HG02678 (cell line): ENCODE measurements around the gene IL27RA.
"Not testable (repeated sequence)": the region's sequence is repeated elsewhere in the genome, so short reads cannot be mapped to it uniquely, and the experiment has no call there.

ENCODE experiments used
- ATAC-seq: cut with Tn5 transposase; IDR thresholded peaks from one replicate; pipeline ENCODE4 v1.9.1; 2021; ENCODE audit warnings: mild to moderate bottlenecking, moderate library complexity; ENCODE audit not compliant: unreplicated experiment

Gene IL27RA

DNA sequence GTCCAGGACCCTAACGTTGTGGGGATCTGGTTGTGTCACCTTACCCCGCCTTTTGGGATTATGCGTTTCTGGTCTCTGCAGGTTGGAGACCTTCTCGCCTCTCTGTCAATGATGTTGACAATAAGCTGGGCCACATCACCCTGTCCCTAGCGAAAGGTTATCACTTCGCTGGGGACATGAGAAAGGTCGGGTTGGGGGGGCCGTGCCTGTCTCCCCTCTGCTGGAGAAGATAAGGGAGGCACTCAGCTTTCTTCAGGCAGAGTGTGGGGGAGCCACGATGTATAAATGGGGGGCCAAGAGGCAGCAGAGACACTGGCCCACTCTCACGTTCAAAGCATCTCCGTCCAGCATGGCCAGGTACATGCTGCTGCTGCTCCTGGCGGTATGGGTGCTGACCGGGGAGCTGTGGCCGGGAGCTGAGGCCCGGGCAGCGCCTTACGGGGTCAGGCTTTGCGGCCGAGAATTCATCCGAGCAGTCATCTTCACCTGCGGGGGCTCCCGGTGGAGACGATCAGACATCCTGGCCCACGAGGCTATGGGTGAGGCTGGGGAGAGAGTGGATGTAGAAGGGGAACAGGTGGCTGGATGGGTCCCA lies 3.6 kb upstream of the IL27RA start, which contains the start of gene RLN3:
RLN3 (plus strand) TSS at position 293 of the 595 bp plus-strand sequence; CDS start at position 350, 57 bp downstream.
- ATAC-seq = no peak

DNA sequence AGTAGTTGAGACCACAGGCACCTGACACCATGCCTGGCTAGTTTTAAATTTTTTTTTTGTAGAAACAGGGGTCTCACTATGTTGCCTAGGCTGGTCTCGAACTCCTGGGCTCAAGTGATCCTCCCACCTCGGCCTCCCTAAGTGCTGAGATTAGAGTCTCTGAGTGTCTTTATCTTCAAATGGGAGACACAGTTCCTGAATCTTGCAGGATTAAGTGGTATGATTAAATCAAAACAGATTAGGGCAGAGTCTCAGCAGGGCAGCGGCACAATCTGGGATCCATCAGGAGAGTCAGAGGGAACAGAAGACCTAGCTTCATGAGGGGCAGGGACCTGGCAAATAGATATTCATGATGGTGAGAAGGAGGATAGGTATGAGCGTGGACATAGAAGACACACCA lies 2.7 kb upstream of the IL27RA start:
- no peak for ATAC-seq

DNA sequence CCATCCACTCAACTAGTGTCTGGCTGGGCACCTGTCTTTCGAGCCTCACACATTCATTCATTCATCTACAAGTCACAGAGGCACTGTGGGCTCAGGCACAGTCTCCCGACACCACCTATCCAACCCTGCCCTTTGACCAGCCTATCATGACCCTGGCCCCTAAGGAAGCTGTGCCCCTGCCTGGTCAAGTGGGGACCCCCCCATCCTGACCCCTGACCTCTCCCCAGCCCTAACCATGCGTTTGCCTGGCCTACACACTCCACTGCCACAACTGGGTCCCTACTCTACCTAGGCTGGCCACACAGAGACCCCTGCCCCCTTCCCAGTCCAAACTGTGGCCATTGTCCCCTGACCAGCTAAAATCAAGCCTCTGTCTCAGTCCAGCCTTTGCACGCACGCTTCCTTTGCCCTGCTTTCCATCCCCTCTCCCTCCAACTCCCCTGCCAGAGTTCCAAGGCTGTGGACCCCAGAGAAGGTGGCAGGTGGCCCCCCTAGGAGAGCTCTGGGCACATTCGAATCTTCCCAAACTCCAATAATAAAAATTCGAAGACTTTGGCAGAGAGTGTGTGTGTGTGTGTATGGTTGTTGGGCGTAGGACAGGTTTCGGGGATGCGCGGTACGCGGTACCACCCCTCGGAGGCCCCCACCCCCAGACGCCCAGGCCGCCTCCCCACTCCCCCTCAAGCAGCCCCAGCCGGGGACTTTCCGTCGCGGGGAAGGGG lies 404 bp upstream of the IL27RA start:
- no peak for ATAC-seq

DNA sequence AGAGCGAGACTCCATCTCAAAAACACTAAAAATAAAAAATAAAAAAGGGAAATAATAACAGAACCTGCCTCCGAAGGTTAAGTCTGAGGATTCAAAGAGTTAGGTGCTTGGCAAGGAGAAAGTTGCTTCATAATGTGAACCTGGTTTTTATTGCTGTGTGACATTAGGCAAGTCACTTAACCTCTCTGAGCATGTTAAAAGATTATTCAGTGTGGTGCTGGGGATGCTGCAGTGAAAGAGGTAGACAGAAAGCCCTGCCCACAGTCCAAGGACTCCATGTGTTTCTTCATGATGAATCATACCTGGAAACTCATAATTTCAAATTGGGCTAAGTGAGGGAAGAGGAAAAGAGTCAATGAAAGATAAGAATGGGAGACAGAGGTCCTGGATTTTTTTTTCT lies 2.4 kb downstream of the IL27RA start:
- ATAC-seq = no peak

DNA sequence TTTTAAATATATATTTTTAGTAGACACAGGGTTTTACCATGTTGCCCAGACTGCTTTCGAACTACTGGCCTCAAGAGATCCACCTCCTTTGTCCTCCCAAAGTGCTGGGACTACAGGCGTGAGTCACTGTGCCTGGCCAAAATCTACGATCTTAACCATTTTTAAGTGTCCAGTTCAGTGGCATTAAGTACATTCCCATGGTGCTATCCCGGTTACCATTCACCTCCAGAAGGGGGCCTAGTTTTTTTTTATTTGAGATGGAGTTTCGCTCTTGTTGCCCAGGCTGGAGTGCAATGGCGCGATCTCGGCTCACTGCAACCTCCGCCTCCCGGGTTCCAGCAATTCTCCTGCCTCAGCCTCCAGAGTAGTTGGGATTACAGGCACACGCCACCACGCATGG lies 3.6 kb downstream of the IL27RA start:
- ATAC-seq = not testable (repeated sequence)

DNA sequence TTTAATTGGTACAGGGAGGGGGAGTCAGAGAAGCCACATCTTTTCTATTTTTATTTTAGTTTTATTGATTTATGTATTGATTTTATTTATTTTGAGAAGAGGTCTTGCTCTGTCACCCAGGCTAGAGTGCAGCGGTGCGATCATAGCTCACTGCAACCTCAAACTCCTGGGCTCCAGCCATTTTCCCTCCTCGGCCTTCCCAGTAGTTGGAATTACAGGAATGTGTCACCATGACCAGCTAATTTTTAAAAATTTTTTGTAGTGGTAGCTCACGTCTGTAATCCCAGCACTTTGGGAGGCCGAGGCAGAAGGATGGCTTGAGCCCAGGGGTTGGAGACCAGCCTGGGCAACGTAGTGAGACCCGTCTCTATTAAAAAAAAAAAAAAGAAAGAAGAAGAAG lies 4.1 kb downstream of the IL27RA start:
- ATAC-seq = no peak

DNA sequence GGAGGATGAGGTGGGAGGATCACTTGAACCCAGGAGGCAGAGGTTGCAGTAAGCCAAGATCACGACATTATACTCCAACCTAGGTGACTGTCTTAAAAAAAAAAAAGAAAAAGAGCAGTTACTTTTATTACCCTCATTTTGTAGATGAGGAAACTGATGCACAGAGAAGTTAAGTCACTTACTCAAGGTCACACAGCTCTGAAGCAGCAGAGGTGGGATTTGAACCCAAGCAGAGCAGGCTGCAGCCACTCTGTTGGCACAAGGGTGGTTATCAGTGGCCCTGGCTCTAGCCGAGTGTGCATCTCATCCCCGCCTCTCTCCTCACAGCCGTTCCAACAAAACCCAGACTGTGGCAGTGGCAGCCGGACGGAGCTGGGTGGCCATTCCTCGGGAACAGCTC lies 7.6 kb downstream of the IL27RA start:
- no peak for ATAC-seq

DNA sequence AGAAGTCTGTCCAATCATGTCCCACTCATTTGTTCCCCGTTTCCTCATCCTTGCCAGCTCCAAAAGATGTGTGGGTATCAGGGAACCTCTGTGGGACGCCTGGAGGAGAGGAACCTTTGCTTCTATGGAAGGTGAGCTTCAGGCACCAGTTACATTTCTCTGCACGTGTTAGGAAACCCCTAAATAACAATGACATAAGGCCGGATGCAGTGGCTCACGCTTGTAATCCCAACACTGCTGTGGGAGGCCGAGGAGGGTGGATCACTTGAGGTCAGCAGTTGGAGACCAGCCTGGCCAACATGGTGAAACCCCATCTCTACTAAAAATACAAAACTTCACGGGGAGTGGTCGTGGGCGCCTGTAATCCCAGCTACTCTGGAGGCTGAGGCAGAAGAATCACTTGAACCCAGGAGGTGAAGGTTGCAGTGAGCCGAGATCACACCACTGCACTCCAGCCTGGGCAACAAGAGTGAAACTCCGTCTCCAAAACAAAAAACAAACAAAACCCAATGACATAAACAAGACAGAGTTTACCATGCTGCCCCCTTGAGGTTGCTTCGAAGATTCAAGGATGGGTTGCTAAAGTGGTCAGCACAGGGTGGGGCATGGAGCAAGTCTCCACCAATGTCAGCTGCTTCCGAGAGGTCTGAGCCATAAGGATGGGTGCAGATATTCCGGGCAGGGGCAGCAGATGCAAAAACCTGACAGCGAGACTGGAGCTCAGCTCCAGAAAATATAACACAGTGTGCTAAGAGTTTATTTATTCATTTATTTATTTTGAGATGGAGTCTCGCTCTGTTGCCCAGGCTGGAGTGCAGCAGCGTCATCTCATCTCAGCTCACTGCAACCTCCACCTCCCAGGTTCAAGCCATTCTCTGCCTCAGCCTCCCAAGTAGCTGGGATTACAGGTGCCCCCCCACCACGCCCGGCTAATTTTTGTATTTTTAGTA lies 11.4 kb downstream of the IL27RA start:
- not testable (repeated sequence) for ATAC-seq

DNA sequence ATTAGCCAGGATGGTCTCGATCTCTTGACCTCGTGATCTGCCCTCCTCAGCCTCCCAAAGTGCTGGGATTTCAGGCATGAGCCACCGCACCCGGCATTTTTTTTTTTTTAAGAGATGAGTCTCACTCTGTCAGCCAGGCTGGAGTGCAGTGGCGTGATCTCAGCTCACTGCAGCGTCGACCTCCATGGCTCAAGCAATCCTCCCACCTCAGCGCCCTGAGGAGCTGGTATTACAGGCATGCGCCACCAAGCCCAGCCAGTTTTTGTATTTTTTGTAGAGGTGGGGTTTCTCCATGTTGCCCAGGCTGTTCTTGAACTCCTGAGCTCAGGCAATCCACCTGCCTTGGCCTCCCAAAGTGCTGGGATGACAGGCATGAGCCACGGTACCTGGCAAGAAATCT lies 16.3 kb downstream of the IL27RA start:
- not testable (repeated sequence) for ATAC-seq

DNA sequence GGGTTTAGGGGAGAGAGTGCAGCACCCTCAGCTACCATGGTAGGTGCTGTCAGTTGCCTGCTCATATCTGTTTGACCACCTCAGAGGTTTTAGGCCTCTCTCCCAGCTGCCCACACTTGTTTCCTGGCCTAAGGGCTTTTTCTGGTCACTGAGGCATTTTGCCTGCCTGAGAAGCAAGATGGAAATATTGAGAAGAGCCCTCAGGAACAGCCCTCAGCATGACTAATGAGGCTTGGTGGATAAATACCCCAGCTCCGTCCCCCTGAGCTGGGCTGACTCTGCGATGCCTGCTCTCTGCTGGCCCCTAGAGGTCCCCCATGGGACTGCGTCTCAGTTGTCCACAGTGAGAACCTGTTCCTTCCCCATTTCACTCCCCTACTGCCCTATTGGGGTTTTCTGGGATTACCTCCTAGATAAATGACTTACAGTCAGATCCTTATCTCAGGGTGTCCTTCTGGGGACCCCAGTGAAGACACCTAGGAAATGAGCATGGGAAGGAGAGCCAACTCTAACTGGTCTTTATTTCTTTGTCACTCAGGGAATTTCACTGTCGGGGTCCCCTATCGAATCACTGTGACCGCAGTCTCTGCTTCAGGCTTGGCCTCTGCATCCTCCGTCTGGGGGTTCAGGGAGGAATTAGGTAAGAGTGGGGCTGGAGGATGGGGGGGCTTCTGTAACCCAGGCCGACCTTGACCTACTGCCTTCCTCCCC lies 17.0 kb downstream of the IL27RA start:
- no peak for ATAC-seq

DNA sequence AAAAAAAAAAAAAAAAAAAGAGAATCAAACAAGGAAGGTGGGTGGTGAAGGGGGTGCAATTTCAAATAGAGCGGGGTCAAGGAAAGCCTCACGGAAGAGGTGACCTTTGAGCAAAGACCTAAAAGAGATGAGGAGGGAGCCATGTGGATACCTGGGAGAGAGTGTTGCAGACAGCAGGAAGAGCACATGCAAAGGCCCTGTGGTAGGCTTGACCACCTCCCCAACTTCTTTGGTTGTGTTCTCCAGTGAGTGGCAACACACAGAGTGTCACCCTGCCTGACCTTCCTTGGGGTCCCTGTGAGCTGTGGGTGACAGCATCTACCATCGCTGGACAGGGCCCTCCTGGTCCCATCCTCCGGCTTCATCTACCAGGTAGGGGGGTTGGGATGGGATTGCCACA lies 18.9 kb downstream of the IL27RA start:
- no peak for ATAC-seq

DNA sequence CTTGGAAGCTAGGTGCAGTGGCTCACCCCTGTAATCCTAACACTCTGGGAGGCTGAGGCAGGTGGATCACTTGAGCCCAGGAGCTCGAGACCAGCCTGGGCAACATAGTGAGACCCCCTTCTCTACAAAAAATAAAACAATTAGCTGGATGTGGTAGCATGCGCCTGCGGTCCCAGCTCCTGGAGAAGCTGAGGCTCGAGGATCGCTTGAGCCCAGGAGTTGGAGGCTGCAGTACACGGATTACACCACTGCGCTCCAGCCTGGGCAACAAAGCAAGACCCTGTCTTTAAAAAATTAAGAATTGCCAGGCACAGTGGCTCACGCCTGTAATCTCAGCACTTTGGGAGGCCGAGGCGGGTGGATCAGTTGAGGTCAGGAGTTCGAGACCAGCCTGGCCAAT lies 19.4 kb downstream of the IL27RA start:
- not testable (repeated sequence) for ATAC-seq

DNA sequence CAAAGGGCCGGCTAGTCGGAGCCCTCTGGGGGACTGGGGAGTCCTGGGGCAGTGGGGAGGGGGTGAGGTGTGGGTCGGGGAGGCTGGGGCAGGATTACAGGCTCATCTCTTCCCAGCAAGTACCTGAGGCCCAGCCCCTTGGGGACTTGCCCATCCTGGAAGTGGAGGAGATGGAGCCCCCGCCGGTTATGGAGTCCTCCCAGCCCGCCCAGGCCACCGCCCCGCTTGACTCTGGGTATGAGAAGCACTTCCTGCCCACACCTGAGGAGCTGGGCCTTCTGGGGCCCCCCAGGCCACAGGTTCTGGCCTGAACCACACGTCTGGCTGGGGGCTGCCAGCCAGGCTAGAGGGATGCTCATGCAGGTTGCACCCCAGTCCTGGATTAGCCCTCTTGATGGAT lies 20.4 kb downstream of the IL27RA start:
- no peak for ATAC-seq

DNA sequence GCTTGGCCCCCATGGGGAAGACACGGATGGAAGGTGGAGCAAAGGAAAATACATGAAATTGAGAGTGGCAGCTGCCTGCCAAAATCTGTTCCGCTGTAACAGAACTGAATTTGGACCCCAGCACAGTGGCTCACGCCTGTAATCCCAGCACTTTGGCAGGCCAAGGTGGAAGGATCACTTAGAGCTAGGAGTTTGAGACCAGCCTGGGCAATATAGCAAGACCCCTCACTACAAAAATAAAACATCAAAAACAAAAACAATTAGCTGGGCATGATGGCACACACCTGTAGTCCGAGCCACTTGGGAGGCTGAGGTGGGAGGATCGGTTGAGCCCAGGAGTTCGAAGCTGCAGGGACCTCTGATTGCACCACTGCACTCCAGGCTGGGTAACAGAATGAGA lies 20.9 kb downstream of the IL27RA start:
- no peak for ATAC-seq

DNA sequence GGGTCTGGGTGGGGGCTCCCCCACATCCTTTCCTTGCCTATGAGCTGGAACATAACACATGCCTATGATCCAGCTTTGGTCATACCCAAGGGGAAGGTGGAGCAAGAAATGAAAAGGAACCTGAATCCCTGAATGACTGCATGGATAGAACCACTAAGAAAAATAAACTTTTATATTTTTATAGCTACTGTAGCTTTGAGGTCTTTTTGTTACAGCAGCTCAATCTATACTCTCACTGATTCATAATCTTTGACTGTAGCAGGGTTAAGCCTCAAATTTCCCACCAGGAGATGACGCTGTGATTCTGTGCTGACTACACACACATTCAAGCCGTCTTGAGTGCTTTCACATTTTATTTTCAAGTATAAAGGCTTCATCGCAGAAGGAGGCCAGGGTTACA lies 21.5 kb downstream of the IL27RA start:
- ATAC-seq = no peak

DNA sequence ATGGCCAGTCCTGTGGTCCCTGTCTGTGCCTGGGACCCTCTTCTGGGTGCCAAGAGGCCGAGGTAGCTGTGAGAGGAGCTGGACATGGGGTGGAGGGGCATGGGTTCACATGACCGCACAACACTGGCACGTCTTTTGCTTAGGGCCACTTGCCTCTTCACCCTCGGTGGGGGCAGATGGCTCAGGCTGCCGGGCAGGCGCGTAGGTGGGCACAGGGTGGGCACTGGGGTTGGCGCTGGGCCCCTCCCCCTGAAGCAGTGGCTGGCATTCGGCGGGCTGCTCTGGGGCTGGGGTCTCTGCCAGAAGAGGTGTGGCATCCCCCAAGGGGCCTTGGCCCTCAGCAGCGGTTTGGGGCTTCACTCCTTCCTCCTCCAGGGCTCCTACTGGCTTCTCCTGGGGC lies 21.9 kb downstream of the IL27RA start:
- no peak for ATAC-seq

DNA sequence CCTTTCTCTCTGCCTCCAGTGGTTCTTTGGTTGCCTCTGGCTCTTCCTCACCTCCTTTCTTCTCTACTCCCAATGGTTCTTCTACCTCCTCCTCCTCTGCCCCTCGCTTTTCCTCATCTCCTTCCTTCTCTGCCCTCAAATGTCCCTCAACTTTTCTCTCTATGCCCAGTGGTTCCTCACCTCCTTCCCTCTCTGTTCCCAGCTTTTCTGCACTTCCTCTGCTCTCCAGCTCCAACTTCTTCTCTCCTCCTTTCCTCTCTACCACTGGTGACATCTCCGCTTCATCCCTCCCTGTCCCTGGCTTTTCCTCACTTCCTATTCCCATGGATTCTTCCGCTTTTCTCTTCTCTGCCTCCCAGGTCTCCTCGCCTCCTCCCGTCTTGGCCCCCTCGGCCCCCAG lies 22.5 kb downstream of the IL27RA start:
- ATAC-seq = no peak

DNA sequence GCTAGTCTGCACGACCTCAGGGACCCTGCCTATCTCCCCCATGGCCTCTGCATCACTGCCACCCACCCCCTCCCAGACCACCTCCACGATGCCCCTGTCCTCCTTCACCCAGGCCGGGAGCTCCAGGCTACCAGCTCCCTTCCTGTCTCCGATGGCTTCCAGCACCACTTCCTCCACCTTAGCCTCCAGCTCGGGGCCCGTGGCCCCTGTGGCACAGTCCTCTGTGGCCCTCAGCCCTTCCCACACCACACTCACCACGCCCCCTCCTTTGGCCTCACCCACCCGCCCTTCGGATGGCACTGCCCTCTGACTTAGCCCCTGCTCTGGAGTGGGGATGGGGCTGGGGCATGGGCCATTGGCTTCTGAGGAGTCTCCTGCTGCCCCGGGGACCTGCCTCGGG lies 23.2 kb downstream of the IL27RA start:
- ATAC-seq = no peak

DNA sequence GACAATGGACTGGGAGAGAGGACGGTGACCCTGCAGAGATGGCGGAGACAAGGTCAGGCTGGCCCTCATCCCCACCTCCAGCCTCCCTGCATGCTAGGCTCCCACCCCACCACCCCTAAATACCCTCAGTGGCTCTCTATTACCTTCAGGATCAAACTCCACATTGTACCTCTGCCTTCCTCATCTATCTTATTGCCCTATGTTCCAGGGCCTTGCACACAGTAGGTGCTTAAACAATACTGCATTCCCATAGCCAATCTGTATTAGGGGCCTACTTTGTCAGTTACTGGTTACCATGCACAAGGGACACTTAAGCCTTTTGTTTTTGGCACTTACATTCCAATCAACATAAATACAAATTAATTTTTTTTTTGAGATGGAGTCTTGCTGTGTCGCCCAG lies 23.8 kb downstream of the IL27RA start:
- ATAC-seq = no peak

DNA sequence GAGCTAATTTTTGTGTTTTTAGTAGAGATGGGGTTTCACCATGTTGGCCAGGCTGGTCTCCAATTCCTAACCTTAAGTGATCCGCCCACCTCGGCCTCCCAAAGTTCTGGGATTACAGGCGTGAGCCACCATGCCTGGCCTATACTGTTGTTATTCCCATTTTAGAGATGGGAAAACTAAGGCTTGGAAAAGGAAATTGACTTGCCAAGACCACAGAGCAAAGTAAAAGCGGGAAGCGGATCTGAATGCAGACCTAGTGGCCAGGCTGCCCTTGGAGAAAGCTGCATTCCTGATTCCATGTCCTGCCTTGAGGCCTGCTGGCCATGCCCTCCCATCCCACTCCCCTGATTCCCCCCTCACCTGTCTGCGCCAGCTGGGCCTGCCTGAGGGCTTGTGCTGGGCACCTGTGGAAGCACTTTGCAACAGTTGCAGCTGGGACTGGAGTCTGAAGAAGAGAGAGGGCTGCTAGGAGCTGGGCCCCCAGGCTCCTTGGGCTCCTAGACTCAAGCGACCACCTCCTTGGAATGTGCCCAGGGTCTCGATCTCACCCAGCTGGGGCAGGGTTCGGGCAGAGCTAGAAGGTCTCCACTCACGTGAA lies 24.6 kb downstream of the IL27RA start:
- ATAC-seq = no peak
